ENCODE measurements around the gene SLC16A5.
A peak's percentile ranks its signal among the peaks of the same experiment; 100 is the strongest.
"Not testable (repeated sequence)": the region's sequence is repeated elsewhere in the genome, so short reads cannot be mapped to it uniquely, and the experiment has no call there.

SLC16A5 gene

DNA sequence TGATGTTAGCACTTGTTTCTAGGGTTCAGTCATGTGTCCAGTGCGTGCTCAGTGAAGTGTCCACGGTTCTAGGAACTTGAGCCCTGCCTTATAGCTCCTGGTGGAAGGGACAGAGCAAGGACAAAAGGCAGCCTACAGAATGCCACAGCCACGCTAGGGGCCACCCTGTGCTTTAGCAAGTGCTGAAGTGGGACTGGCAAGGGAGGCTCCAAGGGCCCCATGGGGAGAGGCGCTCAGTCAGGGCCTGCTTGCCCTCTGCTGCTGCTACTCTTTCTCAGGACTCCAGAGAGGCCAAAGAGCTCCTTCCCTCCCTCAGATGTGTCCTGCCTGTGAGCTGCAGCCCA, 37.0 kb downstream of the SLC16A5 start:
- no peaks in the 10 kb centered on the region for H3K27me3 ChIP-seq (ENCODE audit: insufficient read depth, low read depth, severe bottlenecking)
- TF ChIP-seq, protein P1, sequence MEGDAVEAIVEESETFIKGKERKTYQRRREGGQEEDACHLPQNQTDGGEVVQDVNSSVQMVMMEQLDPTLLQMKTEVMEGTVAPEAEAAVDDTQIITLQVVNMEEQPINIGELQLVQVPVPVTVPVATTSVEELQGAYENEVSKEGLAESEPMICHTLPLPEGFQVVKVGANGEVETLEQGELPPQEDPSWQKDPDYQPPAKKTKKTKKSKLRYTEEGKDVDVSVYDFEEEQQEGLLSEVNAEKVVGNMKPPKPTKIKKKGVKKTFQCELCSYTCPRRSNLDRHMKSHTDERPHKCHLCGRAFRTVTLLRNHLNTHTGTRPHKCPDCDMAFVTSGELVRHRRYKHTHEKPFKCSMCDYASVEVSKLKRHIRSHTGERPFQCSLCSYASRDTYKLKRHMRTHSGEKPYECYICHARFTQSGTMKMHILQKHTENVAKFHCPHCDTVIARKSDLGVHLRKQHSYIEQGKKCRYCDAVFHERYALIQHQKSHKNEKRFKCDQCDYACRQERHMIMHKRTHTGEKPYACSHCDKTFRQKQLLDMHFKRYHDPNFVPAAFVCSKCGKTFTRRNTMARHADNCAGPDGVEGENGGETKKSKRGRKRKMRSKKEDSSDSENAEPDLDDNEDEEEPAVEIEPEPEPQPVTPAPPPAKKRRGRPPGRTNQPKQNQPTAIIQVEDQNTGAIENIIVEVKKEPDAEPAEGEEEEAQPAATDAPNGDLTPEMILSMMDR (IDR thresholded peaks at IDR 0.05; ENCODE audit: low read depth, low read length) = no peak
- no peak for DNase-seq
- H3K27ac ChIP-seq = no peak overlapping the region
- H3K9me3 ChIP-seq (ENCODE audit: severe bottlenecking) = no peaks in the 10 kb centered on the region
- H3K36me3 ChIP-seq = peaks cover 24% of the 10 kb centered on the region
- H3K4me3 ChIP-seq (ENCODE audit: low read depth, low read length) = no peak overlapping the region

DNA sequence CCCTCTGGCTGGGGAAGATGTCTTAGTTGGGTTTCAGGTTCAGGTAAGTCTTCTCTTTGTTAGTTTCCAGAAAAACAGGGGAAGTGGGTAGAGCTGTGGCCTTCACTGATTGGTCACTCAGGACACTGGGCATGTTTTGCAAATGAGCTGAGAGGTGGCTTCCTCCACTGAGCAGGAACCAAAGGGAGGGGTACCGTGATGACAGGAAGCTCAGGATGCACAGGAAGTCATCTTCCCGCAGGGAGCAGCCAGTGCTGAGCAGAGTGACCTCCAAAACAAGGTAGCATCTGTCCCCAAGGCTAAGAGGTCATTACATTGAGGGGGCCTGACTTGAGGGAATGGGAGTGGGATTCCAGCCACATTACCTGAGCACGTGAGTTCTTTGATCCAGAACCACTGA, 38.2 kb downstream of the SLC16A5 start:
- Histone ChIP-seq H3K27ac (no peak overlapping the region), H3K4me3 (ENCODE audit: low read depth, low read length) (no peak overlapping the region), H3K9me3 (ENCODE audit: severe bottlenecking) (no peaks in the 10 kb centered on the region), H3K27me3 (ENCODE audit: insufficient read depth, low read depth, severe bottlenecking) (no peaks in the 10 kb centered on the region), H3K36me3 (peaks cover 24% of the 10 kb centered on the region)
- TF ChIP-seq, protein P1 (IDR thresholded peaks at IDR 0.05; ENCODE audit: low read depth, low read length) = no peak
- no peak for DNase-seq

GRCh38 chr17:75126954-75127353, 39.2 kb downstream of the SLC16A5 start:
- H3K4me3 ChIP-seq (ENCODE audit: low read depth, low read length) = no peak overlapping the region
- no peak for DNase-seq
- H3K27me3 ChIP-seq (ENCODE audit: insufficient read depth, low read depth, severe bottlenecking) = no peaks in the 10 kb centered on the region
- no peaks in the 10 kb centered on the region for H3K9me3 ChIP-seq (ENCODE audit: severe bottlenecking)
- H3K36me3 ChIP-seq = peaks cover 16% of the 10 kb centered on the region
- no peak overlapping the region for H3K27ac ChIP-seq
- TF ChIP-seq, protein P1 (IDR thresholded peaks at IDR 0.05; ENCODE audit: low read depth, low read length) = no peak

- H3K27ac ChIP-seq; H3K4me3 ChIP-seq (ENCODE audit: low read depth, low read length); DNase-seq; H3K27me3 ChIP-seq (ENCODE audit: insufficient read depth, low read depth, severe bottlenecking); H3K9me3 ChIP-seq (ENCODE audit: severe bottlenecking): not testable (repeated sequence)
- H3K36me3 ChIP-seq = peaks cover 16% of the 10 kb centered on the region
These were observed 40.2 kb downstream of the SLC16A5 start for GRCh38 chr17:75127936-75128335.

DNA sequence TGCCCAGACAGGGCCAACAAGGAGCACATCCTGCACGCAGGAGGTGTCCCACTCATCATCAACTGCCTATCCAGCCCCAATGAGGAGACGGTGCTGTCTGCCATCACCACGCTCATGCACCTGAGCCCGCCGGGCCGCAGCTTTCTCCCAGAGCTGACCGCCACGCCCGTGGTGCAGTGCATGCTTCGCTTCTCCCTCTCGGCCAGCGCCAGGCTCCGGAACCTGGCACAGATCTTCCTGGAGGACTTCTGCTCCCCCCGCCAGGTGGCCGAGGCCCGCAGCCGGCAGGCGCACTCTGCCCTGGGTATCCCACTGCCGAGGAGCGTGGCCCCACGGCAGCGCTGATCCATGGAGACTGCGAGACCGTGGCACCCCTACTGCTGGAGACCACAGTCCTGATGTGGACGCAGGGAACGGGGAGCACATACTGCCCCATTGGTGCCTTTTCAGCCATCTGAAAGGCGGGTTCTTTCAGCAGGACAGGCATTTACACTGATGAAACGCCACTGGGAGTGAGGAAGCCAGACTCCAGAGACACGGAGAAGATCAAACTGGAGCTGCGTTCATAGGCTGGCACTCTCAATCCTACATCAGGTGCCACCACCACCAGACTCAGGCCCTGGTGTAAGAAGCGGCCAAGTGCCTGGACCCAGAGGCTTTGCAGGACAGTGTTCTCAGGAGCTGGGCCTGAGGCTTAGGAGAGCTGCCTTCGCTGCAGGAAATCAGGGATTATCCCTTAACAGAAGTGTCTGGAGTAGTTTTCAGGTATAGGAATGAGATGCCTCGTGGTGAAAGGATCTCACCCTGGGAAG, 41.1 kb downstream of the SLC16A5 start:
- no peak overlapping the region for H3K4me3 ChIP-seq (ENCODE audit: low read depth, low read length)
- peak; percentile 77 for DNase-seq

DNA sequence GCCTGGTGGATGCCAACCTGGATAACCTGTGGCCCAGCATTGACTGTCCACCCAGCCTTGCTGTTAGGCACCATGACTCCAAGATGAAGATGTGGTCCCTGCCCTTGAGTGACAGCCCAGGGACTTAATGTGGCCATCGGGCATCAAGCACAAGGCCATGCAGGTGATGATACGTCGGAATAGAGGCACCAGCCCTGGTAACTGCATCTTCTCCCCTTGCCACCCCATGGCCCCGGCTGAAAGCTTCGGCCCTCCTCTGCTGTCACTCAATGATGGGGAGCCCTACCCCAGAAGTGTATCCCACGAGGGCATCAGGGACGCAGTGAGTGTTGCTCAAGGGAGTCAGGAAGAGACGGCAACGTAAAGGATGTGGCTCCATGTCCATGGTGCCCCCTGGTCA, 41.8 kb downstream of the SLC16A5 start:
- Histone ChIP-seq H3K4me3 (ENCODE audit: low read depth, low read length) (no peak overlapping the region), H3K27ac (no peak overlapping the region), H3K27me3 (ENCODE audit: insufficient read depth, low read depth, severe bottlenecking) (no peaks in the 10 kb centered on the region), H3K9me3 (ENCODE audit: severe bottlenecking) (no peaks in the 10 kb centered on the region), H3K36me3 (peaks cover 19% of the 10 kb centered on the region)
- DNase-seq = no peak
- TF ChIP-seq, protein P1 (IDR thresholded peaks at IDR 0.05; ENCODE audit: low read depth, low read length) = no peak

More for the DNA sequence above, 41.1 kb downstream of the SLC16A5 start:
- TF ChIP-seq, protein P1 (IDR thresholded peaks at IDR 0.05; ENCODE audit: low read depth, low read length) = no peak
- peaks cover 16% of the 10 kb centered on the region for H3K36me3 ChIP-seq
- peak overlapping the region; percentile 2 for H3K27ac ChIP-seq
- no peaks in the 10 kb centered on the region for H3K27me3 ChIP-seq (ENCODE audit: insufficient read depth, low read depth, severe bottlenecking)
- no peaks in the 10 kb centered on the region for H3K9me3 ChIP-seq (ENCODE audit: severe bottlenecking)
